H9 (cell line): Measurements from ENCODE around the gene STX10. TPM values are rescaled to one million over a fixed set of nuclear protein-coding genes. Genes with fewer than 3 reads are reported as not detected.
A peak's percentile ranks its signal among the peaks of the same experiment; 100 is the strongest.

ENCODE experiments used
- DNase-seq: peaks from one replicate; pipeline ENCODE4 v3.0.0-alpha.2; 2017
- H2AFZ ChIP-seq: one replicate; pipeline ENCODE4 v1.6.1; 2013; ENCODE audit warnings: mild to moderate bottlenecking, low read length, control low read depth, moderate library complexity
- H2AK5ac ChIP-seq: 2 replicates; pipeline ENCODE4 v1.6.1; 2013; ENCODE audit warnings: low read length, control low read depth, mixed read lengths; ENCODE audit not compliant: insufficient read length
- H2BK120ac ChIP-seq: one replicate; pipeline ENCODE4 v1.6.1; 2013; ENCODE audit warnings: low read depth, mild to moderate bottlenecking, low read length, control low read depth, inconsistent platforms; ENCODE audit not compliant: poor library complexity, severe bottlenecking
- H2BK12ac ChIP-seq: 2 replicates; pipeline ENCODE4 v1.6.1; 2013; ENCODE audit warnings: low read length, control low read depth, mixed read lengths, low read depth; ENCODE audit not compliant: insufficient read length
- H2BK15ac ChIP-seq: 2 replicates; pipeline ENCODE4 v1.6.1; 2013; ENCODE audit warnings: low read depth, low read length, control low read depth
- H2BK20ac ChIP-seq: one replicate; pipeline ENCODE4 v1.6.1; 2013; ENCODE audit warnings: low read depth, mild to moderate bottlenecking, low read length, control low read depth, inconsistent platforms; ENCODE audit not compliant: poor library complexity, severe bottlenecking
- H2BK5ac ChIP-seq: 2 replicates; pipeline ENCODE4 v1.6.1; 2013; ENCODE audit warnings: low read length, control low read depth, mixed read lengths; ENCODE audit not compliant: insufficient read length
- H3K14ac ChIP-seq: 2 replicates; pipeline ENCODE4 v1.6.1; 2013; ENCODE audit warnings: low read length, control low read depth; ENCODE audit not compliant: insufficient read depth
- H3K18ac ChIP-seq: 2 replicates; pipeline ENCODE4 v1.6.1; 2013; ENCODE audit warnings: low read depth, mild to moderate bottlenecking, mixed read lengths, low read length, control low read depth; ENCODE audit not compliant: insufficient read length
- H3K23ac ChIP-seq: 2 replicates; pipeline ENCODE4 v1.6.1; 2013; ENCODE audit warnings: low read length, control low read depth, mixed read lengths, low read depth; ENCODE audit not compliant: insufficient read length
- H3K23me2 ChIP-seq: 2 replicates; pipeline ENCODE4 v1.6.1; 2013; ENCODE audit warnings: low read depth, mild to moderate bottlenecking, mixed read lengths, low read length, control low read depth; ENCODE audit not compliant: insufficient read length, poor library complexity, severe bottlenecking
- H3K27ac ChIP-seq: 2 replicates; pipeline ENCODE4 v1.5.1; 2013; ENCODE audit warnings: low read length, control low read depth, mixed read lengths, low read depth; ENCODE audit not compliant: insufficient read length
- H3K27me3 ChIP-seq: 2 replicates; pipeline ENCODE4 v1.6.1; 2013; ENCODE audit warnings: low read length, control low read depth, inconsistent platforms; ENCODE audit not compliant: insufficient read depth
- H3K4ac ChIP-seq: 2 replicates; pipeline ENCODE4 v1.6.1; 2013; ENCODE audit warnings: low read depth, mild to moderate bottlenecking, control low read depth, inconsistent platforms, low read length, moderate library complexity
- H3K4me1 ChIP-seq: 2 replicates; pipeline ENCODE4 v1.6.1; 2013; ENCODE audit warnings: low read length, control low read depth, inconsistent platforms; ENCODE audit not compliant: insufficient read depth
- H3K4me2 ChIP-seq: 2 replicates; pipeline ENCODE4 v1.6.1; 2013; ENCODE audit warnings: low read length, control low read depth, mixed read lengths; ENCODE audit not compliant: insufficient read length, insufficient read depth
- H3K56ac ChIP-seq: 2 replicates; pipeline ENCODE4 v1.6.1; 2013; ENCODE audit warnings: low read depth, mild to moderate bottlenecking, mixed read lengths, low read length, control low read depth; ENCODE audit not compliant: insufficient read length
- H3K79me1 ChIP-seq: 2 replicates; pipeline ENCODE4 v1.6.1; 2013; ENCODE audit warnings: low read depth, mild to moderate bottlenecking, moderate library complexity, low read length, control low read depth, inconsistent platforms; ENCODE audit not compliant: insufficient read depth, poor library complexity, severe bottlenecking
- H3K79me2 ChIP-seq: 2 replicates; pipeline ENCODE4 v1.6.1; 2013; ENCODE audit warnings: low read length, control low read depth, inconsistent platforms; ENCODE audit not compliant: insufficient read depth
- H3K9ac ChIP-seq: 2 replicates; pipeline ENCODE4 v1.6.1; 2013; ENCODE audit warnings: low read length, control low read depth, mixed read lengths; ENCODE audit not compliant: insufficient read length; ENCODE audit errors: extremely low read depth
- H3K9me3 ChIP-seq: one replicate; pipeline ENCODE4 v1.6.1; 2013; ENCODE audit warnings: low read depth, low read length, inconsistent platforms; ENCODE audit not compliant: control insufficient read depth
- H3T11ph ChIP-seq: one replicate; pipeline ENCODE4 v1.6.1; 2013; ENCODE audit warnings: mild to moderate bottlenecking, low read length, control low read depth, inconsistent platforms
- H4K20me1 ChIP-seq: one replicate; pipeline ENCODE4 v1.6.1; 2013; ENCODE audit not compliant: control insufficient read depth, insufficient read length, insufficient read depth
- H4K5ac ChIP-seq: 2 replicates; pipeline ENCODE4 v1.6.1; 2013; ENCODE audit warnings: low read depth, mild to moderate bottlenecking, mixed read lengths, low read length, control low read depth; ENCODE audit not compliant: insufficient read length
- H4K8ac ChIP-seq: replicated peaks from 2 replicates; pipeline ENCODE4 v1.6.1; 2013; ENCODE audit warnings: low read length, control low read depth, mixed read lengths, low read depth; ENCODE audit not compliant: insufficient read length
- H4K91ac ChIP-seq: 2 replicates; pipeline ENCODE4 v1.6.1; 2013; ENCODE audit warnings: low read depth, mild to moderate bottlenecking, moderate library complexity, mixed read lengths, low read length, control low read depth; ENCODE audit not compliant: insufficient read length
- H3K27ac Mint-ChIP-seq, 3 experiments: 2 replicates in 2 of 3; 3 replicates in 1 of 3; pipeline ENCODE4 v1.8.0; 2020 to 2021; ENCODE audit warnings: mixed read lengths in 3 of 3, mild to moderate bottlenecking in 1 of 3, moderate library complexity in 1 of 3
- H3K27me3 Mint-ChIP-seq: 2 replicates; pipeline ENCODE4 v1.8.0; 2021; ENCODE audit warnings: low read depth, mild to moderate bottlenecking, moderate library complexity, mixed read lengths
- H3K36me3 Mint-ChIP-seq, 3 experiments: 2 replicates in 2 of 3; 3 replicates in 1 of 3; pipeline ENCODE4 v1.8.0; 2020 to 2021; ENCODE audit warnings: low read depth in 3 of 3, mixed read lengths in 3 of 3; ENCODE audit not compliant: insufficient read depth in 1 of 3
- H3K4me1 Mint-ChIP-seq, 2 experiments: 2 replicates each; pipeline ENCODE4 v1.8.0; 2020; ENCODE audit warnings: mixed read lengths in 2 of 2
- H3K4me3 Mint-ChIP-seq, 2 experiments: 2 replicates in 1 of 2; 3 replicates in 1 of 2; pipeline ENCODE4 v1.8.0; 2020 to 2021; ENCODE audit warnings: mild to moderate bottlenecking in 2 of 2, mixed read lengths in 2 of 2, moderate library complexity in 1 of 2
- H3K9me3 Mint-ChIP-seq, 2 experiments: 2 replicates in 1 of 2; 3 replicates in 1 of 2; pipeline ENCODE4 v1.8.0; 2020; ENCODE audit warnings: mild to moderate bottlenecking in 2 of 2, mixed read lengths in 2 of 2, moderate library complexity in 1 of 2
- CTCF ChIP-seq: fragments of 200-600 bp; sonication (generic); conservative IDR thresholded peaks from 3 replicates; pipeline ENCODE4 v1.8.0; 2021; ENCODE audit warnings: antibody characterized with exemption, mild to moderate bottlenecking
- WGBS: extraction: QIAGEN DNeasy Blood & Tissue Kit; methylation state at CpG from one replicate; pipeline ENCODE4 v1.1.7; 2013; ENCODE audit warnings: missing lambda C conversion rate, low lambda C conversion rate, mixed read lengths; ENCODE audit not compliant: insufficient read length; ENCODE audit errors: extremely low coverage; 5-methylcytosine and 5-hydroxymethylcytosine counted together
- total RNA-seq: library from RNA; stranded (reverse); gene quantifications from 2 replicates; pipeline ENCODE4 v1.2.1, GENCODE V29; 2021

STX10 gene
- total RNA-seq, 1 experiment from 2014 or later: 39.4 TPM

DNA sequence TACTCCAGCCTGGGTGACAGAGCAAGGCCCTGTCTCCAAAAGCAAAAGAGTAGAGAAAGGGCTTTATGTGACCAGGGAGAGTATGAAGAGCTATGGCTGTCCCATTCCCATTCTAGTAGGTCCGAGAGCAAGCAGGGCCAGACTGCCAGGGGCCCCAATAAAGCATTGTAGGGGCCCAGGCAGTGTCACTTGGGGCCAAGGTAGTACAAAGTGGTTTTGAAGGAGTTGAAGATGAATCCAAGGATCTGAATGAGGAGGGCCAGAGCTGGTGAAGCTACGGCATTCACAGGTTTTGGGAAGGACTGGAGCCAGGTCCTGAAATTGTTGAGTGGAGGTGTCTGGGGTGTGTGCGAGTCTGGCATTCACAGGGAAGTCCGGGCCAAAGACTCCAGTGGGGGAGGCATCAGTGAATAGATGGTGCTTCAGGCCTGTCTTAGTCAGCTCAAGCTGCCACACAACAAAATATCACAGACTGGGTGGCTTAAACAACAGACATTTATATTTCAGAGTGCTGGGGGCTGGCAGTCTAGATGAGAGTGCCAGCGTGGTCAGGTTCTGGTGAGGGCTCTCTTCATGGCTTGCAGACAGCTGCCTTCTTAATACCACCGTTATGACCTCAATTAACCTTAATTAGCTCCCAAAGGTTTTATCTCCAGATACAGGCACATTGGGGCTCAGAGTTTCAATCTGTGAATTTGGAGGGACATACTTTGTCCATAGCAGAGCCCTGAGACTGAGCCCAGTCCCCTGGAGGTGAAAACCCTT, 22.2 kb downstream of the STX10 start:
- Mint-ChIP-seq H3K9me3 (no peaks in the 10 kb centered on the region), H3K36me3 (peaks cover 8 to 38% (median 17%) of the 10 kb centered on the region in 3 experiments; a peak in 6 of 7 replicates), H3K4me1 (peaks cover 10 to 19% of the 10 kb centered on the region in 2 experiments), H3K4me3 (0 out of 5 replicates have a peak overlapping the region, but pooled peaks of 1 of the 2 experiments have one; percentile 5), H3K27me3 (no peaks in the 10 kb centered on the region), H3K27ac (no peak overlapping the region; a peak in 2 of 7 replicates)
- H3K4me2 ChIP-seq: no peak overlapping the region
- H2BK15ac ChIP-seq: no peak overlapping the region
- H3K27me3 ChIP-seq: no peaks in the 10 kb centered on the region
- TF ChIP-seq CTCF: no peak
- H4K8ac ChIP-seq: no peak overlapping the region
- no peak overlapping the region for H2BK20ac ChIP-seq
- no peak overlapping the region for H2AFZ ChIP-seq
- H3K14ac ChIP-seq: no peak overlapping the region
- no CpG with 5 or more reads among the region's 6 CpGs for WGBS
- no peak overlapping the region for H3K9ac ChIP-seq
- no peak overlapping the region for H2BK5ac ChIP-seq
- no peaks in the 10 kb centered on the region for H4K20me1 ChIP-seq
- H3K23me2 ChIP-seq: no peaks in the 10 kb centered on the region
- H3K9me3 ChIP-seq: no peaks in the 10 kb centered on the region
- H3T11ph ChIP-seq: no peak overlapping the region
- no peak overlapping the region for H2AK5ac ChIP-seq
- H2BK12ac ChIP-seq: no peak overlapping the region
- no peak overlapping the region for H2BK120ac ChIP-seq
- no peaks in the 10 kb centered on the region for H3K4me1 ChIP-seq
- no peak for DNase-seq
- peaks cover 6% of the 10 kb centered on the region for H3K79me1 ChIP-seq
- no peak overlapping the region for H3K18ac ChIP-seq
- H3K4ac ChIP-seq: no peak overlapping the region
- H3K79me2 ChIP-seq: peaks cover 53% of the 10 kb centered on the region; the same call in 1 of the 2 replicates
- H3K56ac ChIP-seq: no peak overlapping the region
- no peak overlapping the region for H4K91ac ChIP-seq
- H3K27ac ChIP-seq: no peak overlapping the region
- H4K5ac ChIP-seq: no peak overlapping the region
- no peak overlapping the region for H3K23ac ChIP-seq
